ENCODE measurements around the gene ASB10.

ASB10 gene

DNA sequence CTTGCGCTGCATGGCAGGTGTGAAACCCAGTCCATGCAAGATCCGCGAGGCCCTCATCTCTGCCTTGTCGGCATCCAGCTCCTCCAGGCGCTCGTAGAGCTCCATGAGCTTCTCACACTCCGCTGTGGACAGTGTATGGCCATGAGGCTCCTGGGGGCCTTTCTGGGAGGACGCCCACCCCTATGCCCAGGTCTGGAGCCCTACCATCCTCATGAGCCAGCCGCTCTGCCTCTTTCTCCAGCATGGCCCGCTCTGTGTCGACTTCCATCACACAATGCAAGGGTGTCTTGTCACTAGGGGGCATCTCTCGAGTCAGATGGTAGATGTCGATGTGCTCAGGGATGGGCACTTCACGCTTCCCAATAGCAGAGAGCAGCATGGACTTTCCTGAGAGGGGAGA, 36.7 kb upstream of the ASB10 start:
- no peaks in the 10 kb centered on the region for H3K4me1 ChIP-seq (ENCODE audit: insufficient read depth, insufficient read length)
- DNase-seq (ENCODE audit: low read depth, low spot score): no peak
- peaks cover 64% of the 10 kb centered on the region for H3K36me3 ChIP-seq (ENCODE audit: insufficient read depth, insufficient read length, low read length)
- no peaks in the 10 kb centered on the region for H3K9me3 ChIP-seq (ENCODE audit: insufficient read depth, low read length)
- TF ChIP-seq SUZ12 (IDR thresholded peaks at IDR 0.05; ENCODE audit: extremely low read depth, insufficient read depth, insufficient read length) (no peak), ZNF274 (IDR thresholded peaks at IDR 0.05; ENCODE audit: low read depth, low read length) (no peak), YY1 (IDR thresholded peaks at IDR 0.05; ENCODE audit: insufficient read depth, insufficient read length) (no peak)
- no peaks in the 10 kb centered on the region for H3K27me3 ChIP-seq (ENCODE audit: insufficient read depth, insufficient read length)
- no peak overlapping the region for H3K4me3 ChIP-seq (ENCODE audit: insufficient read length, low read depth)
- H3K9ac ChIP-seq (ENCODE audit: insufficient read length, low read depth): no peak overlapping the region

DNA sequence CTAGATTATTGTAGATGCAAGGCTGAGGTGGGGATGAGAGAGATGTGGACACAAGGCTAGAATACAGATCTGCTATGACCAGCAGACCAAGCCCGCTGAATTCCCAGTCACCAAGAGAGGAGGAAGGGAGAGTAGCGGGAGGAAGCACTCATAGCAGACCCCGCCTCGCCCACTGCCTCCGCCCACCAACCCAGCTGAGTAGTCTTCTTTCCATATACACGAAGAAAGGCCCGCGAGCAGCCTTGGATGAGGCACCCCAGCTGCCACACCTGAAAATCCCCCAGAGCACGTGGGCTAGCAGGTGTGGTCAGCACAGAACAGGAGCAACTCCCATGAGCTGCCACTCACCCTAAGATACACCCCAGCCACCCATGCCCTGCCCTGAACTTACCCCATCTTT, 31.1 kb upstream of the ASB10 start:
- DNase-seq (ENCODE audit: low read depth, low spot score): no peak
- H3K9ac ChIP-seq (ENCODE audit: insufficient read length, low read depth): no peak overlapping the region
- H3K4me1 ChIP-seq (ENCODE audit: insufficient read depth, insufficient read length): no peaks in the 10 kb centered on the region
- H3K27me3 ChIP-seq (ENCODE audit: insufficient read depth, insufficient read length): no peaks in the 10 kb centered on the region
- no peaks in the 10 kb centered on the region for H3K9me3 ChIP-seq (ENCODE audit: insufficient read depth, low read length)
- TF ChIP-seq ZNF274 (IDR thresholded peaks at IDR 0.05; ENCODE audit: low read depth, low read length) (no peak), YY1 (IDR thresholded peaks at IDR 0.05; ENCODE audit: insufficient read depth, insufficient read length) (no peak), SUZ12 (IDR thresholded peaks at IDR 0.05; ENCODE audit: extremely low read depth, insufficient read depth, insufficient read length) (no peak)
- H3K36me3 ChIP-seq (ENCODE audit: insufficient read depth, insufficient read length, low read length): peaks cover 88% of the 10 kb centered on the region
- no peak overlapping the region for H3K4me3 ChIP-seq (ENCODE audit: insufficient read length, low read depth)

DNA sequence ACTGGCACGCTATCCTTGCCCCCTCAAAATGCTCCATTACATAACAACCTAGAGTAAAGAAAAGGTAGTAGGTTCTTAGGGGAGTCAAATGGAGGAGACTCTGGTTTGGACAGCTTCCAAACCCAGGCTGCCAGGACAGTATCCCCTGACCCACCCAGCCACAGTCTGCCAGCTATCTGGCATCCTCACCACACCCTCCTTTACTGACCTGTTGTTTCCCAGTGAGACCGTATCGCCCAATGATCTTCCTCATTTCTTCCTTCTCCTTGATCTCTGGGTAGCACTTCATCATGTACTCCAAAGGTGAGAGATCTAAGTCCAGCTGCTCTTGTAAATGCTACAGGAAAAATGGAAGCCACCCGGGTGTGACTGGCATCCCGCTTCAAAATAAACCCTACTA, 28.3 kb upstream of the ASB10 start:
- H3K27me3 ChIP-seq (ENCODE audit: insufficient read depth, insufficient read length): no peaks in the 10 kb centered on the region
- no peak overlapping the region for H3K4me3 ChIP-seq (ENCODE audit: insufficient read length, low read depth)
- no peak for TF ChIP-seq SUZ12 (IDR thresholded peaks at IDR 0.05; ENCODE audit: extremely low read depth, insufficient read depth, insufficient read length)
- TF ChIP-seq ZNF274 (IDR thresholded peaks at IDR 0.05; ENCODE audit: low read depth, low read length): no peak
- TF ChIP-seq YY1 (IDR thresholded peaks at IDR 0.05; ENCODE audit: insufficient read depth, insufficient read length): no peak
- no peak for DNase-seq (ENCODE audit: low read depth, low spot score)
- H3K9ac ChIP-seq (ENCODE audit: insufficient read length, low read depth): no peak overlapping the region
- peaks cover 82% of the 10 kb centered on the region for H3K36me3 ChIP-seq (ENCODE audit: insufficient read depth, insufficient read length, low read length)
- H3K4me1 ChIP-seq (ENCODE audit: insufficient read depth, insufficient read length): no peaks in the 10 kb centered on the region
- no peaks in the 10 kb centered on the region for H3K9me3 ChIP-seq (ENCODE audit: insufficient read depth, low read length)

DNA sequence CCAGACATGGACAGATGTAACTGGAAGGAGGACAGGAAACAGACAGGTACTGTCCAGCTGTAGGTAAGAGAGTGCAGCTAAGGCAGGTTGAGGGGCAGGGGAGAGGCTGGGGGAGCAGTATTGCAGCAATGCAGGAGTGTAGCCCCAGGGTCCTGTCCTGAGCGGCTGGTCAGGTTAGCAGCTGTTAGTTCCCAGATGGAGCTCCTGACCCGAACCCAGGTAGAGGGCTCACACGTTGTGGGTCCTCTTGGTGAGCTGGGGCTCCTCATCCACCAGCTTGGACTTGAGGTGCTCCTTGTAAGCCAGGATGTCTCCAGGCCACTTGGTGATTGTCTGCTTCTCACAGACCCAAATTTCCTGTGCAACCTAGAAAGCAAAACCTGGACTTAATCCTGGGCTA, 26.8 kb upstream of the ASB10 start:
- no peaks in the 10 kb centered on the region for H3K4me1 ChIP-seq (ENCODE audit: insufficient read depth, insufficient read length)
- TF ChIP-seq SUZ12 (IDR thresholded peaks at IDR 0.05; ENCODE audit: extremely low read depth, insufficient read depth, insufficient read length) (no peak), ZNF274 (IDR thresholded peaks at IDR 0.05; ENCODE audit: low read depth, low read length) (no peak), YY1 (IDR thresholded peaks at IDR 0.05; ENCODE audit: insufficient read depth, insufficient read length) (no peak)
- no peak overlapping the region for H3K4me3 ChIP-seq (ENCODE audit: insufficient read length, low read depth)
- no peak for DNase-seq (ENCODE audit: low read depth, low spot score)
- H3K9ac ChIP-seq (ENCODE audit: insufficient read length, low read depth): no peak overlapping the region
- no peaks in the 10 kb centered on the region for H3K9me3 ChIP-seq (ENCODE audit: insufficient read depth, low read length)
- H3K36me3 ChIP-seq (ENCODE audit: insufficient read depth, insufficient read length, low read length): peaks cover 75% of the 10 kb centered on the region
- no peaks in the 10 kb centered on the region for H3K27me3 ChIP-seq (ENCODE audit: insufficient read depth, insufficient read length)

DNA sequence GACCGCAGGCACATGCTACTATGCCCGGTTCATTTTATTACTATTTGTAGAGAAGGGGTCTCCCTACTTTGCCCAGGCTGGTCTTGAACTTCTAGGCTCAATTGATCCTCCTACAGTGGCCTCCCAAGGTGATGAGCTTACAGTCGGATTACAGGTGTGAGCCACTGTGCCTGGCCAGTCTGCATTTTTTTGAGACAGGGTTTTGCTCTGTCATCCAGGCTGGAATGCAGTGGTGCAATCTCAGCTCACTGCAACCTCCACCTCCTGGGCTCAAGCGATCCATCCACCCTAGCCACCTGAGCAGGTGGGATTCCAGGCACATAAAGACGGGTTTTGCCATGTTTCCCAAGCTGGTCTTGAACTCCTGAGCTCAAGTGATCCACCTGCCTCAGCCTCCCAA, 25.6 kb upstream of the ASB10 start:
- no peak for TF ChIP-seq YY1 (IDR thresholded peaks at IDR 0.05; ENCODE audit: insufficient read depth, insufficient read length)
- no peak for TF ChIP-seq ZNF274 (IDR thresholded peaks at IDR 0.05; ENCODE audit: low read depth, low read length)
- no peak for TF ChIP-seq SUZ12 (IDR thresholded peaks at IDR 0.05; ENCODE audit: extremely low read depth, insufficient read depth, insufficient read length)
- no peaks in the 10 kb centered on the region for H3K4me1 ChIP-seq (ENCODE audit: insufficient read depth, insufficient read length)
- no peaks in the 10 kb centered on the region for H3K9me3 ChIP-seq (ENCODE audit: insufficient read depth, low read length)
- H3K36me3 ChIP-seq (ENCODE audit: insufficient read depth, insufficient read length, low read length): peaks cover 63% of the 10 kb centered on the region
- DNase-seq (ENCODE audit: low read depth, low spot score): no peak
- H3K9ac ChIP-seq (ENCODE audit: insufficient read length, low read depth): no peak overlapping the region
- no peak overlapping the region for H3K4me3 ChIP-seq (ENCODE audit: insufficient read length, low read depth)
- no peaks in the 10 kb centered on the region for H3K27me3 ChIP-seq (ENCODE audit: insufficient read depth, insufficient read length)

DNA sequence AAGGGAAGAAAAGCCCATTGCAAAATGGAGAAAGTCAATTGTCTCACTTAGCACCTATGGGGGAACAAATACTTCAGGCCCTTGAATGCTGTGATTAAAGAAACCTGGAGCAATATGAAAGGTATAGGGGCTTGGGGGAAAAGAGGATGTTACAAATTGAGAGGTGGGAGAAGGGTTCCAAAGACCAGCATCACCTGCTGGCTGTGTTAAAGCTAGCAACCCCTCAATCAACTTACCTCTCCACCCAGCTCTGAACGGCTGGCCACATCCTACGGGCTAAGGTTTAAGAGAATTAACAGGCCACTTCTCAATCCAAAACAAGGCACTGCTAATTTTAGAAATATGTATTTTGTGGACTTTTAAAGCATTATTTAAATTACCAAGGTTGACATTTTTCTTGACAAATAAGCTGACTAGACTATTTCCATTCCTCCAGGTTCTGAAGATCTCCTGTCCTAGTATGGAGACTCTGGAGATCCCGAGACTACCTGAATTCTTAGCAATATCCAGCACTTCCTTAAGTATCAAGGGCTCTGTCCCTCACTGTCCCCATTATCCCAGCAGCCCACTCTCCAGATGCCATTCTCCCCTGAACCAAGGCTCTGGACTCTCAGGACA, 24.2 kb upstream of the ASB10 start:
- H3K9ac ChIP-seq (ENCODE audit: insufficient read length, low read depth): no peak overlapping the region
- no peaks in the 10 kb centered on the region for H3K9me3 ChIP-seq (ENCODE audit: insufficient read depth, low read length)
- peaks cover 50% of the 10 kb centered on the region for H3K36me3 ChIP-seq (ENCODE audit: insufficient read depth, insufficient read length, low read length)
- TF ChIP-seq YY1 (IDR thresholded peaks at IDR 0.05; ENCODE audit: insufficient read depth, insufficient read length): no peak
- TF ChIP-seq SUZ12 (IDR thresholded peaks at IDR 0.05; ENCODE audit: extremely low read depth, insufficient read depth, insufficient read length): no peak
- no peak for TF ChIP-seq ZNF274 (IDR thresholded peaks at IDR 0.05; ENCODE audit: low read depth, low read length)
- no peaks in the 10 kb centered on the region for H3K4me1 ChIP-seq (ENCODE audit: insufficient read depth, insufficient read length)
- H3K4me3 ChIP-seq (ENCODE audit: insufficient read length, low read depth): no peak overlapping the region
- no peak for DNase-seq (ENCODE audit: low read depth, low spot score)
- no peaks in the 10 kb centered on the region for H3K27me3 ChIP-seq (ENCODE audit: insufficient read depth, insufficient read length)

DNA sequence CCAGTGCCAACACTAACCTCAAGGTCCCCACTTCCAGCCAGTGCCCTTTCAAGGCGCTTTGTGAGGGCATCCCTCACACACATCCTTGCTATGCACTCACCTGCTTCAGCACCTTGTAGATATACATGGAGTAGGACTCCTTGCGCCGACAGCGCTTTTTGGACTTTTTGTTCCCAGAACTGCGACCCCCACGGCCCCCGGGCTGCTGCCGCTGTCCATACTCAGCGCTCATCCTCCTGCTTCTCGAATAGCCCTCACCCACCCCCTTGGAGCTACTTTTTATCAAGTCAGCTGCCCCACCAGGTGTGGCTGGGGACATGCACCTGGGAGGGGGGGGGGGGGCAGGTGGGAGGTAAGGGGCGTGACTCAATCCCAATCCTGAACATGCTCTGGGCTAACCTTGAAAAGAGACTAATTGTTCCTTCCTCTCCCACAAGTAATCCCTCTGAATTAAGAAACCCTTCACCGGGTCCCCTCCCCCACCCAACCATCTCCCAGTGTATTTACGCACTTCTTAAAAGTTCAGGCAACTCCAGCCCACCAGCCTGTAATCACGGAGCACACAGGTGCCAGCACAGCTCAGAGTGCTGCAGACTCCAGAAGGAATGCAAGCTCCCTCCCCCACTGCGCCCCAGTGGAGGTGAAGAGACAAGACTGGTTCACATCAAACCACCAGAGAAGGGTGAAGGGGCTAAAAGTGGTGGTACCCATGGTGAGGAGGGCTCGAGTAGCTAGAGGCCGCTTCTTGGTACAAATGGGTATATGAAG, 23.2 kb upstream of the ASB10 start, which contains the start of gene H2BK1:
TSS of gene H2BK1 (minus strand) at position 402 of the 768 bp plus-strand sequence. CDS start at position 232, 170 bp downstream.
- no peaks in the 10 kb centered on the region for H3K4me1 ChIP-seq (ENCODE audit: insufficient read depth, insufficient read length)
- no peak within 1 kb of the TSS for H3K4me3 ChIP-seq (ENCODE audit: insufficient read length, low read depth)
- peaks cover 40% of the 10 kb centered on the region for H3K36me3 ChIP-seq (ENCODE audit: insufficient read depth, insufficient read length, low read length)
- DNase-seq (ENCODE audit: low read depth, low spot score): no peak
- no peak within 1 kb of the TSS for H3K9ac ChIP-seq (ENCODE audit: insufficient read length, low read depth)
- no peaks in the 10 kb centered on the region for H3K9me3 ChIP-seq (ENCODE audit: insufficient read depth, low read length)
- H3K27me3 ChIP-seq (ENCODE audit: insufficient read depth, insufficient read length): no peaks in the 10 kb centered on the region
- TF ChIP-seq ZNF274 (IDR thresholded peaks at IDR 0.05; ENCODE audit: low read depth, low read length): no peak
- no peak for TF ChIP-seq YY1 (IDR thresholded peaks at IDR 0.05; ENCODE audit: insufficient read depth, insufficient read length)
- no peak for TF ChIP-seq SUZ12 (IDR thresholded peaks at IDR 0.05; ENCODE audit: extremely low read depth, insufficient read depth, insufficient read length)

Measured in NT2/D1 (cell line).